ENCODE measurements around the gene NUP37.

NUP37 gene

GRCh38 chr12:102051431-102051965 lies 68.4 kb downstream of the NUP37 start:
- Histone ChIP-seq H3K4me1 (ENCODE audit: control insufficient read depth, insufficient read depth, low read length) (no peaks in the 10 kb centered on the region), H3K27me3 (ENCODE audit: control insufficient read depth, insufficient read depth, low read length) (no peaks in the 10 kb centered on the region), H3K4me3 (ENCODE audit: low read length) (no peak overlapping the region), H3K9ac (ENCODE audit: low read length) (no peak overlapping the region), H3K9me3 (ENCODE audit: control insufficient read depth, low read length) (no peaks in the 10 kb centered on the region), H3K36me3 (ENCODE audit: control insufficient read depth, insufficient read depth, low read length) (no peaks in the 10 kb centered on the region)

GRCh38 chr12:102050660-102051430 lies 69.1 kb downstream of the NUP37 start:
- Histone ChIP-seq H3K9ac (ENCODE audit: low read length) (no peak overlapping the region), H3K27me3 (ENCODE audit: control insufficient read depth, insufficient read depth, low read length) (no peaks in the 10 kb centered on the region), H3K9me3 (ENCODE audit: control insufficient read depth, low read length) (no peaks in the 10 kb centered on the region), H3K36me3 (ENCODE audit: control insufficient read depth, insufficient read depth, low read length) (no peaks in the 10 kb centered on the region), H3K4me1 (ENCODE audit: control insufficient read depth, insufficient read depth, low read length) (no peaks in the 10 kb centered on the region), H3K4me3 (ENCODE audit: low read length) (no peak overlapping the region)

GRCh38 chr12:102043928-102044327 lies 76.0 kb downstream of the NUP37 start:
- Histone ChIP-seq H3K9ac (ENCODE audit: low read length) (no peak overlapping the region), H3K27me3 (ENCODE audit: control insufficient read depth, insufficient read depth, low read length) (no peaks in the 10 kb centered on the region), H3K4me1 (ENCODE audit: control insufficient read depth, insufficient read depth, low read length) (no peaks in the 10 kb centered on the region), H3K4me3 (ENCODE audit: low read length) (no peak overlapping the region), H3K36me3 (ENCODE audit: control insufficient read depth, insufficient read depth, low read length) (no peaks in the 10 kb centered on the region), H3K9me3 (ENCODE audit: control insufficient read depth, low read length) (no peaks in the 10 kb centered on the region)

GRCh38 chr12:102033991-102034745 lies 85.7 kb downstream of the NUP37 start:
- Histone ChIP-seq H3K4me3 (ENCODE audit: low read length) (no peak overlapping the region), H3K27me3 (ENCODE audit: control insufficient read depth, insufficient read depth, low read length) (no peaks in the 10 kb centered on the region), H3K9me3 (ENCODE audit: control insufficient read depth, low read length) (no peaks in the 10 kb centered on the region), H3K36me3 (ENCODE audit: control insufficient read depth, insufficient read depth, low read length) (no peaks in the 10 kb centered on the region), H3K4me1 (ENCODE audit: control insufficient read depth, insufficient read depth, low read length) (no peaks in the 10 kb centered on the region), H3K9ac (ENCODE audit: low read length) (no peak overlapping the region)

- no peaks in the 10 kb centered on the region for H3K4me1 ChIP-seq (ENCODE audit: control insufficient read depth, insufficient read depth, low read length)
- H3K27me3 ChIP-seq (ENCODE audit: control insufficient read depth, insufficient read depth, low read length): no peaks in the 10 kb centered on the region
- no peaks in the 10 kb centered on the region for H3K9me3 ChIP-seq (ENCODE audit: control insufficient read depth, low read length)
- H3K36me3 ChIP-seq (ENCODE audit: control insufficient read depth, insufficient read depth, low read length): no peaks in the 10 kb centered on the region
- no peak overlapping the region for H3K4me3 ChIP-seq (ENCODE audit: low read length)
- H3K9ac ChIP-seq (ENCODE audit: low read length): no peak overlapping the region
Observed at GRCh38 chr12:102031852-102032251, 88.1 kb downstream of the NUP37 start.

GRCh38 chr12:102029141-102029540 lies 90.8 kb downstream of the NUP37 start:
- H3K4me1 ChIP-seq (ENCODE audit: control insufficient read depth, insufficient read depth, low read length): no peaks in the 10 kb centered on the region
- H3K9me3 ChIP-seq (ENCODE audit: control insufficient read depth, low read length): no peaks in the 10 kb centered on the region
- no peak overlapping the region for H3K9ac ChIP-seq (ENCODE audit: low read length)
- H3K4me3 ChIP-seq (ENCODE audit: low read length): no peak overlapping the region
- no peaks in the 10 kb centered on the region for H3K36me3 ChIP-seq (ENCODE audit: control insufficient read depth, insufficient read depth, low read length)
- no peaks in the 10 kb centered on the region for H3K27me3 ChIP-seq (ENCODE audit: control insufficient read depth, insufficient read depth, low read length)

- Histone ChIP-seq H3K9ac (ENCODE audit: low read length) (no peak overlapping the region), H3K27me3 (ENCODE audit: control insufficient read depth, insufficient read depth, low read length) (no peaks in the 10 kb centered on the region), H3K4me1 (ENCODE audit: control insufficient read depth, insufficient read depth, low read length) (no peaks in the 10 kb centered on the region), H3K36me3 (ENCODE audit: control insufficient read depth, insufficient read depth, low read length) (no peaks in the 10 kb centered on the region), H3K9me3 (ENCODE audit: control insufficient read depth, low read length) (no peaks in the 10 kb centered on the region), H3K4me3 (ENCODE audit: low read length) (no peak overlapping the region)
Observed at GRCh38 chr12:102026728-102027127, 93.2 kb downstream of the NUP37 start.

GRCh38 chr12:102024765-102025164 lies 95.1 kb downstream of the NUP37 start:
- Histone ChIP-seq H3K9me3 (ENCODE audit: control insufficient read depth, low read length) (no peaks in the 10 kb centered on the region), H3K4me3 (ENCODE audit: low read length) (no peak overlapping the region), H3K36me3 (ENCODE audit: control insufficient read depth, insufficient read depth, low read length) (no peaks in the 10 kb centered on the region), H3K9ac (ENCODE audit: low read length) (no peak overlapping the region), H3K27me3 (ENCODE audit: control insufficient read depth, insufficient read depth, low read length) (no peaks in the 10 kb centered on the region), H3K4me1 (ENCODE audit: control insufficient read depth, insufficient read depth, low read length) (no peaks in the 10 kb centered on the region)

GRCh38 chr12:102023343-102023930 lies 96.5 kb downstream of the NUP37 start:
- H3K27me3 ChIP-seq (ENCODE audit: control insufficient read depth, insufficient read depth, low read length): no peaks in the 10 kb centered on the region
- H3K9ac ChIP-seq (ENCODE audit: low read length): no peak overlapping the region
- no peaks in the 10 kb centered on the region for H3K36me3 ChIP-seq (ENCODE audit: control insufficient read depth, insufficient read depth, low read length)
- no peaks in the 10 kb centered on the region for H3K9me3 ChIP-seq (ENCODE audit: control insufficient read depth, low read length)
- no peak overlapping the region for H3K4me3 ChIP-seq (ENCODE audit: low read length)
- H3K4me1 ChIP-seq (ENCODE audit: control insufficient read depth, insufficient read depth, low read length): no peaks in the 10 kb centered on the region
